PC-3 (cell line): ENCODE measurements around the gene PAH.

Source experiments
- CTCF ChIP-seq: fragments of 300-600 bp; sonication (generic); conservative IDR thresholded peaks from 2 replicates; pipeline ENCODE4 v1.5.1; 2017; ENCODE audit warnings: antibody characterized with exemption, low read depth, mild to moderate bottlenecking, low read length
- EZH2 ChIP-seq: fragments of 300-600 bp; sonication (generic); IDR thresholded peaks from one replicate; pipeline ENCODE4 v1.6.1; 2017; ENCODE audit warnings: antibody characterized with exemption, mild to moderate bottlenecking, low read length; ENCODE audit not compliant: unreplicated experiment
- EZH2phosphoT487 ChIP-seq: fragments of 300-600 bp; sonication (generic); IDR thresholded peaks from 2 replicates; pipeline ENCODE4 v1.6.1; 2018; ENCODE audit warnings: mild to moderate bottlenecking, antibody characterized with exemption, low read length, borderline replicate concordance

GRCh38 chr12:102874819-102875218 lies 42.2 kb downstream of the PAH start:
- TF ChIP-seq EZH2phosphoT487: no peak
- no peak for TF ChIP-seq EZH2
- no peak for TF ChIP-seq CTCF
